ENCODE results near the gene IRAG1. TPM values are rescaled to one million over a fixed set of nuclear protein-coding genes. Genes with fewer than 3 reads are reported as not detected.

The IRAG1 gene
- total and polyA plus RNA-seq, 2 of the 13 experiments (the other 11 are each of a cell fraction or from before 2014, with no cell fraction given): 0.13 to 0.20 TPM

GRCh38 chr11:10646005-10646404, 47.5 kb downstream of the IRAG1 start:
- intact Hi-C loops (cut with micrococcal nuclease; ENCODE audit: unreplicated experiment): no loop called here

More at GRCh38 chr11:10646005-10646404, 47.5 kb downstream of the IRAG1 start:
- Histone ChIP-seq H3K9me3 (ENCODE audit: low read length) (no peaks in the 10 kb centered on the region), H3K9ac (ENCODE audit: insufficient read depth, low read depth, low read length) (no peak overlapping the region), H3K36me3 (replicated peaks in 1 of 2; ENCODE audit: control insufficient read depth in 1 of 2, insufficient read depth in 2 of 2, low read length in 2 of 2) (no peaks in the 10 kb centered on the region), H3K4me2 (ENCODE audit: low read depth, low read length) (no peak overlapping the region), H3K4me3 (replicated peaks in 1 of 3; ENCODE audit: insufficient read depth in 1 of 3, low read depth in 2 of 3, low read length in 3 of 3) (no peak overlapping the region), H3K4me1 (ENCODE audit: insufficient read depth, low read length) (no peaks in the 10 kb centered on the region), H3K79me2 (ENCODE audit: insufficient read depth, low read length) (no peaks in the 10 kb centered on the region), H3K27ac (ENCODE audit: extremely low read length, insufficient read depth, low read length) (no peak overlapping the region), H2AFZ (ENCODE audit: low read length) (no peak overlapping the region), H3K27me3 (ENCODE audit: control insufficient read depth in 1 of 2, insufficient read depth in 2 of 2, low read length in 2 of 2) (peaks cover 2 to 9% of the 10 kb centered on the region in 2 experiments; a peak in 3 of 5 replicates), H4K20me1 (ENCODE audit: insufficient read depth, low read length) (no peaks in the 10 kb centered on the region)
- in situ Hi-C loops (cut with HindIII; ENCODE audit: extremely low pct_ligation_motif_present, low pct_unique_long_range_greater_than_20kb): no loop called here
- DNase-seq (ENCODE audit: low spot score): no peak
- BruUV-seq (replicated peaks): no TSS peak
- POLR2A ChIA-PET: no interaction called here
- no peak for TF ChIP-seq ESRRA (CRISPR knock-in tag; IDR thresholded peaks at IDR 0.05; ENCODE audit: low read depth)
- TF ChIP-seq, protein P1, sequence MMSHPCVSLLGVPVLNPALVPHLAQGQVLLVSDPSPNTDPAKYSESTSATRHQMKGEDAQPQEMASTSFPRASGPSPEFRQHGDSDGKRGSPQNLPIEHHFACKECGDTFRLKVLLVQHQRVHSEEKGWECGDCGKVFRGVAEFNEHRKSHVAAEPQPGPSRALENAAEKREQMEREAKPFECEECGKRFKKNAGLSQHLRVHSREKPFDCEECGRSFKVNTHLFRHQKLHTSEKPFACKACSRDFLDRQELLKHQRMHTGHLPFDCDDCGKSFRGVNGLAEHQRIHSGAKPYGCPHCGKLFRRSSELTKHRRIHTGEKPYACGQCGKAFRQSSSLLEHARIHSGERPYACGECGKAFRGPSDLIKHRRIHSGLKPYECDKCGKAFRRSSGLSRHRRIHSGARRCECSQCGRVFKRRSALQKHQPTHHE (CRISPR knock-in tag; IDR thresholded peaks at IDR 0.05; ENCODE audit: borderline replicate concordance): no peak
- TF ChIP-seq GABPA (IDR thresholded peaks at IDR 0.05; ENCODE audit: low read depth, low read length): no peak
- TF ChIP-seq GABPA (CRISPR knock-in tag; IDR thresholded peaks at IDR 0.05; ENCODE audit: low read depth): no peak
- TF ChIP-seq POLR2AphosphoS5 (IDR thresholded peaks at IDR 0.05; ENCODE audit: low read depth, low read length): no peak
- no peak for TF ChIP-seq CREBL2 (CRISPR knock-in tag; IDR thresholded peaks at IDR 0.05; ENCODE audit: borderline replicate concordance)
- no peak for TF ChIP-seq KLF15 (CRISPR knock-in tag; IDR thresholded peaks at IDR 0.05; ENCODE audit: borderline replicate concordance)
- TF ChIP-seq AHDC1 (CRISPR knock-in tag; IDR thresholded peaks at IDR 0.05; ENCODE audit: borderline replicate concordance): no peak
- no peak for TF ChIP-seq KAT2B (IDR thresholded peaks at IDR 0.05; ENCODE audit: borderline replicate concordance, low read depth, low read length)
- TF ChIP-seq EEA1 (CRISPR knock-in tag; IDR thresholded peaks at IDR 0.05; ENCODE audit: borderline replicate concordance): no peak
- TF ChIP-seq SMYD3 (CRISPR knock-in tag; IDR thresholded peaks at IDR 0.05): no peak
- TF ChIP-seq ZKSCAN1 (IDR thresholded peaks at IDR 0.05; ENCODE audit: low read length): no peak
- TF ChIP-seq SMC3 (IDR thresholded peaks at IDR 0.05; ENCODE audit: low read length): no peak
- TF ChIP-seq SRY (CRISPR knock-in tag; IDR thresholded peaks at IDR 0.05): no peak
- no peak for TF ChIP-seq HES4 (CRISPR knock-in tag; IDR thresholded peaks at IDR 0.05; ENCODE audit: borderline replicate concordance)
- TF ChIP-seq ARNT2 (CRISPR knock-in tag; IDR thresholded peaks at IDR 0.05; ENCODE audit: low read depth): no peak
- no peak for TF ChIP-seq ZNF670 (CRISPR knock-in tag; IDR thresholded peaks at IDR 0.05; ENCODE audit: borderline replicate concordance)
- no peak for TF ChIP-seq MTA3 (CRISPR knock-in tag; IDR thresholded peaks at IDR 0.05)
- no peak for ATAC-seq
- FAIRE-seq: no peak
- CTCF ChIA-PET (ENCODE audit: low intra/inter-chr PET ratio, low total read pairs): no interaction called here
